ENCODE measurements around the gene CHRNA1.

The CHRNA1 gene

GRCh38 chr2:174802459-174802858 is 38.2 kb upstream of the CHRNA1 start:
- no peaks in the 10 kb centered on the region for H3K79me2 ChIP-seq (ENCODE audit: low read length)
- H3K27ac ChIP-seq (ENCODE audit: low read length), result no peak overlapping the region
- H3K4me3 ChIP-seq (ENCODE audit: low read length), result no peak overlapping the region
- H3K4me1 ChIP-seq (ENCODE audit: low read length), result no peaks in the 10 kb centered on the region
- no peaks in the 10 kb centered on the region for H3K36me3 ChIP-seq (replicated peaks; ENCODE audit: low read depth, low read length)
- no peak overlapping the region for H2AFZ ChIP-seq (ENCODE audit: low read depth, low read length)
- H3K9me3 ChIP-seq (ENCODE audit: insufficient read depth, low read length), result no peaks in the 10 kb centered on the region
- no peaks in the 10 kb centered on the region for H4K20me1 ChIP-seq (ENCODE audit: insufficient read depth, low read length)
- no peak overlapping the region for H3K9ac ChIP-seq (ENCODE audit: low read length)
- H3K4me2 ChIP-seq (ENCODE audit: low read length), result no peak overlapping the region
- peaks cover 4% of the 10 kb centered on the region; the same call in 1 of the 2 replicates for H3K27me3 ChIP-seq (ENCODE audit: low read depth, low read length)
- TF ChIP-seq EZH2phosphoT487 (IDR thresholded peaks at IDR 0.05; ENCODE audit: low read depth) (no peak), CTCF (IDR thresholded peaks at IDR 0.05; ENCODE audit: low read depth, low read length) (no peak)

DNA sequence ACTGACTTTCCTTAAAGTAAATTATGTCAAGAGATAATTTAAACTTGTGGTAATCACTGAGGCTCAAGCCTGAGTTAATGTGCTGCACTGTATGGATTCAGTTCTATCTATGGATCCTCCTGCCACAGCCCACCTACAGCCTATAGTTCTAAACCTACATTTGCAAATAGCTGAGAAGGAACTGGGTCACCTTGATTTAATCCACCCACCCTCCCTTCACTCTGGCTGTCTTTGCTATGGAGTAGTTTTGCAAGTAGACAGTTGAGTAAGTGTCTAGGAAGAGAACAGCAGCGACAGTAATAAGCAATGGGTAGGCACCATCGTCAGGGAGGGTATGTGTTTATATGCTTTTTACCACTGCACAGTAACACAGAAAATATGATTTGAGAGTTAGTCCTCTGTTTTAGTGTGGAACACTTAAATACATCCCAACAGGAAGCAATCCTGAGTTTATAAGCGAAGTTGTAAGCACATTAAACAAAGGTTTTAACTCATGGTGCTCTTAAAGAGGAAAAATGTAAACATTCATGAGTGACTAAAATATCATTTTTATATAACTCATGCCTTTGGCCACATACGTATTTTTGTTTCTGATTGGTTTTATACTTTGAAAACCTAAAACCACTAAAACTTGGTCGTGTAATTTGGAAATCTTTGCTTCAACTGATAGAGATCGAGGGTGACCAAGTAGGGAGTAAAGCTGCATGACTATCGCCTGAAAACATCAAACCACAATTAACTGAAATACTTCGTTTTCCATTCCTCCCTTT is 36.3 kb upstream of the CHRNA1 start:
- H3K36me3 ChIP-seq (replicated peaks; ENCODE audit: low read depth, low read length), result no peaks in the 10 kb centered on the region
- H3K27ac ChIP-seq (ENCODE audit: low read length), result no peak overlapping the region
- no peaks in the 10 kb centered on the region for H3K79me2 ChIP-seq (ENCODE audit: low read length)
- H4K20me1 ChIP-seq (ENCODE audit: insufficient read depth, low read length), result no peaks in the 10 kb centered on the region
- H3K4me2 ChIP-seq (ENCODE audit: low read length), result no peak overlapping the region
- no peaks in the 10 kb centered on the region for H3K9me3 ChIP-seq (ENCODE audit: insufficient read depth, low read length)
- no peak overlapping the region for H2AFZ ChIP-seq (ENCODE audit: low read depth, low read length)
- H3K4me1 ChIP-seq (ENCODE audit: low read length), result no peaks in the 10 kb centered on the region
- peaks cover 4% of the 10 kb centered on the region; the same call in 1 of the 2 replicates for H3K27me3 ChIP-seq (ENCODE audit: low read depth, low read length)
- no peak overlapping the region for H3K9ac ChIP-seq (ENCODE audit: low read length)
- H3K4me3 ChIP-seq (ENCODE audit: low read length), result no peak overlapping the region
- no peak for TF ChIP-seq EZH2phosphoT487 (IDR thresholded peaks at IDR 0.05; ENCODE audit: low read depth)
- no peak for TF ChIP-seq CTCF (IDR thresholded peaks at IDR 0.05; ENCODE audit: low read depth, low read length)

GRCh38 chr2:174798801-174799200 is 34.5 kb upstream of the CHRNA1 start:
- no peak overlapping the region for H3K4me2 ChIP-seq (ENCODE audit: low read length)
- no peak overlapping the region for H2AFZ ChIP-seq (ENCODE audit: low read depth, low read length)
- no peaks in the 10 kb centered on the region for H3K9me3 ChIP-seq (ENCODE audit: insufficient read depth, low read length)
- H3K4me1 ChIP-seq (ENCODE audit: low read length), result no peaks in the 10 kb centered on the region
- H4K20me1 ChIP-seq (ENCODE audit: insufficient read depth, low read length), result no peaks in the 10 kb centered on the region
- no peaks in the 10 kb centered on the region for H3K27me3 ChIP-seq (ENCODE audit: low read depth, low read length)
- no peak overlapping the region for H3K9ac ChIP-seq (ENCODE audit: low read length)
- no peak overlapping the region for H3K4me3 ChIP-seq (ENCODE audit: low read length)
- H3K36me3 ChIP-seq (replicated peaks; ENCODE audit: low read depth, low read length), result no peaks in the 10 kb centered on the region
- H3K27ac ChIP-seq (ENCODE audit: low read length), result no peak overlapping the region
- no peak for TF ChIP-seq CTCF (IDR thresholded peaks at IDR 0.05; ENCODE audit: low read depth, low read length)
- no peak for TF ChIP-seq EZH2phosphoT487 (IDR thresholded peaks at IDR 0.05; ENCODE audit: low read depth)
- H3K79me2 ChIP-seq (ENCODE audit: low read length), result no peaks in the 10 kb centered on the region

- H3K36me3 ChIP-seq (replicated peaks; ENCODE audit: low read depth, low read length), result no peaks in the 10 kb centered on the region
- no peak overlapping the region for H2AFZ ChIP-seq (ENCODE audit: low read depth, low read length)
- no peaks in the 10 kb centered on the region for H3K27me3 ChIP-seq (ENCODE audit: low read depth, low read length)
- no peak for TF ChIP-seq EZH2phosphoT487 (IDR thresholded peaks at IDR 0.05; ENCODE audit: low read depth)
- TF ChIP-seq CTCF (IDR thresholded peaks at IDR 0.05; ENCODE audit: low read depth, low read length), result no peak
- H3K9ac ChIP-seq (ENCODE audit: low read length), result no peak overlapping the region
- no peaks in the 10 kb centered on the region for H3K79me2 ChIP-seq (ENCODE audit: low read length)
- H3K4me2 ChIP-seq (ENCODE audit: low read length), result no peak overlapping the region
- H3K4me1 ChIP-seq (ENCODE audit: low read length), result no peaks in the 10 kb centered on the region
- H3K4me3 ChIP-seq (ENCODE audit: low read length), result no peak overlapping the region
- H4K20me1 ChIP-seq (ENCODE audit: insufficient read depth, low read length), result no peaks in the 10 kb centered on the region
- H3K27ac ChIP-seq (ENCODE audit: low read length), result no peak overlapping the region
- no peaks in the 10 kb centered on the region for H3K9me3 ChIP-seq (ENCODE audit: insufficient read depth, low read length)
These were observed 33.6 kb upstream of the CHRNA1 start for GRCh38 chr2:174797781-174798276.

Measured in OCI-LY3 (cell line).